Endodermal cell (in vitro differentiated cells): ENCODE measurements around the gene KLF16. TPM values are rescaled to one million over a fixed set of nuclear protein-coding genes. Genes with fewer than 3 reads are reported as not detected.

Experiments
- DNase-seq: peaks from one replicate; pipeline ENCODE4 v3.0.0-alpha.2; 2017
- H3K27ac ChIP-seq: 2 replicates; pipeline ENCODE4 v1.5.1; 2013; ENCODE audit warnings: mild to moderate bottlenecking, low read depth, low read length, moderate library complexity
- H3K27me3 ChIP-seq: 2 replicates; pipeline ENCODE4 v1.6.1; 2013; ENCODE audit warnings: mild to moderate bottlenecking, low read length, moderate library complexity; ENCODE audit not compliant: insufficient read depth, control insufficient read depth, poor library complexity, severe bottlenecking
- H3K36me3 ChIP-seq: 2 replicates; pipeline ENCODE4 v1.7.0; 2013; ENCODE audit warnings: mild to moderate bottlenecking, low read length, moderate library complexity; ENCODE audit not compliant: control insufficient read depth, insufficient read depth
- H3K4me1 ChIP-seq: one replicate; pipeline ENCODE4 v1.7.0; 2013; ENCODE audit warnings: low read length; ENCODE audit not compliant: control insufficient read depth, insufficient read depth
- H3K4me3 ChIP-seq: 2 replicates; pipeline ENCODE4 v1.5.1; 2013; ENCODE audit warnings: mild to moderate bottlenecking, low read length, moderate library complexity
- H3K9ac ChIP-seq: 2 replicates; pipeline ENCODE4 v1.6.1; 2013; ENCODE audit warnings: mild to moderate bottlenecking, low read length, moderate library complexity; ENCODE audit not compliant: poor library complexity, severe bottlenecking; ENCODE audit errors: extremely low read depth
- H3K9me3 ChIP-seq: 2 replicates; pipeline ENCODE4 v1.6.1; 2013; ENCODE audit warnings: mild to moderate bottlenecking, low read length, moderate library complexity; ENCODE audit not compliant: control insufficient read depth
- H3K27ac Mint-ChIP-seq: 2 replicates; pipeline ENCODE4 v1.8.0; 2020; ENCODE audit warnings: mixed read lengths
- H3K27me3 Mint-ChIP-seq: 2 replicates; pipeline ENCODE4 v1.8.0; 2021; ENCODE audit warnings: mild to moderate bottlenecking, mixed read lengths; ENCODE audit not compliant: insufficient read depth
- H3K36me3 Mint-ChIP-seq: 2 replicates; pipeline ENCODE4 v1.8.0; 2020; ENCODE audit warnings: low read depth, mixed read lengths
- H3K4me1 Mint-ChIP-seq: 2 replicates; pipeline ENCODE4 v1.8.0; 2020; ENCODE audit warnings: mixed read lengths
- H3K4me3 Mint-ChIP-seq: 2 replicates; pipeline ENCODE4 v1.8.0; 2020; ENCODE audit warnings: mild to moderate bottlenecking, moderate library complexity, mixed read lengths
- H3K9me3 Mint-ChIP-seq: 2 replicates; pipeline ENCODE4 v1.8.0; 2020; ENCODE audit warnings: mild to moderate bottlenecking, mixed read lengths
- WGBS, 2 experiments: methylation state at CpG; one replicate each; pipeline versions ENCODE4 v1.1.5 to v1.1.7; 2013; ENCODE audit warnings: missing lambda C conversion rate in 2 of 2, mixed read lengths in 1 of 2; ENCODE audit not compliant: insufficient coverage in 1 of 2, insufficient read length in 1 of 2; 5-methylcytosine and 5-hydroxymethylcytosine counted together
- total RNA-seq, 2 donors: library from RNA; stranded (reverse); fragmentation: NEBNext Ultra II Directional in 1 of 2; extraction: Animal tissue kit (Norgen Biotek cat#: 25700) in 1 of 2; gene quantifications; 2 replicates in 1 of 2; 3 replicates in 1 of 2; pipeline ENCODE4 v1.2.1, GENCODE V29; 2021
- TF ChIP-seq, protein P1 (sequence below): fragments of 200-600 bp; sonication (generic); conservative IDR thresholded peaks from 2 replicates; pipeline ENCODE4 v1.5.0; 2021; ENCODE audit warnings: antibody characterized with exemption, mild to moderate bottlenecking

The KLF16 gene
- total RNA-seq, 2 donors from 2014 or later, result 39.0 to 42.9 TPM

- Histone ChIP-seq H3K36me3 (peaks cover 29% of the 10 kb centered on the region), H3K27ac (peak overlapping the region; percentile 49)
- peaks cover 30% of the 10 kb centered on the region for H3K36me3 Mint-ChIP-seq
Measured at GRCh38 chr19:1819341-1820255, 43.8 kb downstream of the KLF16 start.

GRCh38 chr19:1818549-1819195, 44.7 kb downstream of the KLF16 start:
- peaks cover 22% of the 10 kb centered on the region for H3K36me3 ChIP-seq
- no peak overlapping the region for H3K9ac ChIP-seq
- Mint-ChIP-seq H3K4me1 (no peaks in the 10 kb centered on the region), H3K9me3 (no peaks in the 10 kb centered on the region), H3K27ac (no peak overlapping the region), H3K36me3 (peaks cover 25% of the 10 kb centered on the region), H3K4me3 (no peak overlapping the region), H3K27me3 (no peaks in the 10 kb centered on the region)
- no peak for DNase-seq
- H3K9me3 ChIP-seq, result no peaks in the 10 kb centered on the region
- WGBS, 2 experiments, result 95 to 98% methylated on average over 18 to 31 of the region's 33 CpGs
- no peak overlapping the region for H3K4me3 ChIP-seq
- H3K27ac ChIP-seq, result no peak overlapping the region
- H3K4me1 ChIP-seq, result no peaks in the 10 kb centered on the region
- TF ChIP-seq, protein P1, sequence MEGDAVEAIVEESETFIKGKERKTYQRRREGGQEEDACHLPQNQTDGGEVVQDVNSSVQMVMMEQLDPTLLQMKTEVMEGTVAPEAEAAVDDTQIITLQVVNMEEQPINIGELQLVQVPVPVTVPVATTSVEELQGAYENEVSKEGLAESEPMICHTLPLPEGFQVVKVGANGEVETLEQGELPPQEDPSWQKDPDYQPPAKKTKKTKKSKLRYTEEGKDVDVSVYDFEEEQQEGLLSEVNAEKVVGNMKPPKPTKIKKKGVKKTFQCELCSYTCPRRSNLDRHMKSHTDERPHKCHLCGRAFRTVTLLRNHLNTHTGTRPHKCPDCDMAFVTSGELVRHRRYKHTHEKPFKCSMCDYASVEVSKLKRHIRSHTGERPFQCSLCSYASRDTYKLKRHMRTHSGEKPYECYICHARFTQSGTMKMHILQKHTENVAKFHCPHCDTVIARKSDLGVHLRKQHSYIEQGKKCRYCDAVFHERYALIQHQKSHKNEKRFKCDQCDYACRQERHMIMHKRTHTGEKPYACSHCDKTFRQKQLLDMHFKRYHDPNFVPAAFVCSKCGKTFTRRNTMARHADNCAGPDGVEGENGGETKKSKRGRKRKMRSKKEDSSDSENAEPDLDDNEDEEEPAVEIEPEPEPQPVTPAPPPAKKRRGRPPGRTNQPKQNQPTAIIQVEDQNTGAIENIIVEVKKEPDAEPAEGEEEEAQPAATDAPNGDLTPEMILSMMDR, result no peak
- H3K27me3 ChIP-seq, result no peaks in the 10 kb centered on the region

More at GRCh38 chr19:1819341-1820255, 43.8 kb downstream of the KLF16 start:
- Histone ChIP-seq H3K9ac (no peak overlapping the region), H3K4me1 (peaks cover 6% of the 10 kb centered on the region), H3K27me3 (no peaks in the 10 kb centered on the region), H3K9me3 (no peaks in the 10 kb centered on the region), H3K4me3 (no peak overlapping the region)
- TF ChIP-seq, protein P1, result no peak
- Mint-ChIP-seq H3K4me3 (no peak overlapping the region), H3K27me3 (no peaks in the 10 kb centered on the region), H3K9me3 (no peaks in the 10 kb centered on the region), H3K27ac (no peak overlapping the region), H3K4me1 (no peaks in the 10 kb centered on the region)
- no peak for DNase-seq
- 91% methylated on average over 24 to 43 of the region's 43 CpGs for WGBS, 2 experiments

DNA sequence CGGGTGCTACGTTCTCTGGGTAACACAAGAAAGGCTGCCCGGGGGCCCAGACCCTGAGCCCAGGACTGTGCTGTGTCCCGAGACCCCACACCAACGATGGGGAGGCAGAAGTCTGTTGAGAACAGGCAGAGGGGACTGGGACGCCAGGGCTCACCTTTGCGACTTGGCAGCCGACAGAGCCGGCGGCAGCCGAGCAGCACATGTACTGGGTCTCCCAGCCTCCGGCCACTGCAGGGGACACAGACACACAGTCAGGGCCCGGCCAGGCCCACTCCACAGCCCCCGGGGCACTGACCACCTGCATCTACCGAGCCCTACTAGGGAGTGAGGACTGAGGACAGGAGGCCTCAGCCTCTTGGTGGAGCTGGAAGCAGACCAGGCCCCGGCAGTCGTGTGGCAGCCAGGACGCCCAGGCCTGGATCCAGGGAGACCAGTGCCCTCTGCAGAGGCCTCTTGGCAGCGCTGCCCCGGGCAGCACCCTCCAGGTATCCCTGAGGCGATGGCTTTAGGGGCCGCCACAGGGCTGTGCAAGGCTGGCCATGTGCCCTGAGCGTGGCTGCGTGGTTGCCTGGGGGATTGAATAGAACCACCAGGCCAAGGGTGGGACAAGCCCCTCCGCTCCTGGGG, 45.7 kb downstream of the KLF16 start:
- Mint-ChIP-seq H3K27ac (no peak overlapping the region), H3K4me3 (no peak overlapping the region), H3K27me3 (no peaks in the 10 kb centered on the region), H3K4me1 (peaks cover 2% of the 10 kb centered on the region), H3K9me3 (no peaks in the 10 kb centered on the region), H3K36me3 (peaks cover 21% of the 10 kb centered on the region)
- Histone ChIP-seq H3K9ac (no peak overlapping the region), H3K4me1 (no peaks in the 10 kb centered on the region), H3K9me3 (no peaks in the 10 kb centered on the region), H3K27ac (no peak overlapping the region), H3K4me3 (no peak overlapping the region), H3K27me3 (no peaks in the 10 kb centered on the region), H3K36me3 (peaks cover 17% of the 10 kb centered on the region)
- no peak for DNase-seq
- 94 to 98% methylated on average over 18 to 25 of the region's 25 CpGs for WGBS, 2 experiments
- TF ChIP-seq, protein P1, result no peak
